Measurements from ENCODE around the gene FSCN2. TPM values are rescaled to one million over a fixed set of nuclear protein-coding genes. Genes with fewer than 3 reads are reported as not detected.

The FSCN2 gene
- total RNA-seq, 4 donors from 2014 or later, result 0.20 to 0.46 TPM; not detected in 2

DNA sequence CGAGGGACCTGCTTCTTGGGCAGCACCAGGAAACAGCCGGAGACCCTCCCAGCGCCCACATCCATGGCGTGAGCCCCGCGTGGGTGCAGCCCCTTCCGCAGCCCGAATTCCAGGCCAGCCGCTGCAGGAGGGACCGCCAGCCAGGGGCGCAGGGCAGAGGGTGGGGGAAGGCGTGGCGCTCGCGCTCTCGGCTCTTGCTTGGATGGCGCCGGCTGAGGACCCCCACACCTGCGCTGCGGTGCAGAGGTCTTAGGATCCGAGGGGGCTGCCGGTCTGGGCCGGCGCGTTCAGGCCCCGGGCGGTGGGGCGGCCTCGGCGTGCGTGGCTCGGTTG lies 44.3 kb upstream of the FSCN2 start:
- intact Hi-C loops (cut with DNase I; ENCODE audit: low total_unique reads) (loop anchor here (1.0 to 2.0 kb wide), 3 partner anchors 55 to 231 kb away; no protein-coding TSS in a partner anchor), in situ Hi-C loops (cut with MboI; ENCODE audit: low sequenced_read_pairs in 4 of 4) (loop anchor here (5.0 to 25.0 kb wide), 4 partner anchors 189 to 229 kb away; partner anchors contain the start of gene SLC38A10 (in 1 of the 4))
- DNase-seq, result no peak
- Histone ChIP-seq H3K27me3 (no peaks in the 10 kb centered on the region), H3K9me3 (no peaks in the 10 kb centered on the region), H3K36me3 (no peaks in the 10 kb centered on the region), H3K27ac (peak overlapping the region; percentile 23 to 57 (median 54)), H3K4me1 (peaks cover 30 to 36% of the 10 kb centered on the region in 2 donors), H3K4me3 (peak overlapping the region; percentile 41 to 74 (median 58))
- peak; percentile 1 for ATAC-seq
- TF ChIP-seq, protein P1, sequence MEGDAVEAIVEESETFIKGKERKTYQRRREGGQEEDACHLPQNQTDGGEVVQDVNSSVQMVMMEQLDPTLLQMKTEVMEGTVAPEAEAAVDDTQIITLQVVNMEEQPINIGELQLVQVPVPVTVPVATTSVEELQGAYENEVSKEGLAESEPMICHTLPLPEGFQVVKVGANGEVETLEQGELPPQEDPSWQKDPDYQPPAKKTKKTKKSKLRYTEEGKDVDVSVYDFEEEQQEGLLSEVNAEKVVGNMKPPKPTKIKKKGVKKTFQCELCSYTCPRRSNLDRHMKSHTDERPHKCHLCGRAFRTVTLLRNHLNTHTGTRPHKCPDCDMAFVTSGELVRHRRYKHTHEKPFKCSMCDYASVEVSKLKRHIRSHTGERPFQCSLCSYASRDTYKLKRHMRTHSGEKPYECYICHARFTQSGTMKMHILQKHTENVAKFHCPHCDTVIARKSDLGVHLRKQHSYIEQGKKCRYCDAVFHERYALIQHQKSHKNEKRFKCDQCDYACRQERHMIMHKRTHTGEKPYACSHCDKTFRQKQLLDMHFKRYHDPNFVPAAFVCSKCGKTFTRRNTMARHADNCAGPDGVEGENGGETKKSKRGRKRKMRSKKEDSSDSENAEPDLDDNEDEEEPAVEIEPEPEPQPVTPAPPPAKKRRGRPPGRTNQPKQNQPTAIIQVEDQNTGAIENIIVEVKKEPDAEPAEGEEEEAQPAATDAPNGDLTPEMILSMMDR (IDR thresholded peaks at IDR 0.05 in 4 of 5, conservative IDR thresholded peaks at IDR 0.05 in 1 of 5), result no peak
- TF ChIP-seq POLR2A (IDR thresholded peaks at IDR 0.05), result no peak

DNA sequence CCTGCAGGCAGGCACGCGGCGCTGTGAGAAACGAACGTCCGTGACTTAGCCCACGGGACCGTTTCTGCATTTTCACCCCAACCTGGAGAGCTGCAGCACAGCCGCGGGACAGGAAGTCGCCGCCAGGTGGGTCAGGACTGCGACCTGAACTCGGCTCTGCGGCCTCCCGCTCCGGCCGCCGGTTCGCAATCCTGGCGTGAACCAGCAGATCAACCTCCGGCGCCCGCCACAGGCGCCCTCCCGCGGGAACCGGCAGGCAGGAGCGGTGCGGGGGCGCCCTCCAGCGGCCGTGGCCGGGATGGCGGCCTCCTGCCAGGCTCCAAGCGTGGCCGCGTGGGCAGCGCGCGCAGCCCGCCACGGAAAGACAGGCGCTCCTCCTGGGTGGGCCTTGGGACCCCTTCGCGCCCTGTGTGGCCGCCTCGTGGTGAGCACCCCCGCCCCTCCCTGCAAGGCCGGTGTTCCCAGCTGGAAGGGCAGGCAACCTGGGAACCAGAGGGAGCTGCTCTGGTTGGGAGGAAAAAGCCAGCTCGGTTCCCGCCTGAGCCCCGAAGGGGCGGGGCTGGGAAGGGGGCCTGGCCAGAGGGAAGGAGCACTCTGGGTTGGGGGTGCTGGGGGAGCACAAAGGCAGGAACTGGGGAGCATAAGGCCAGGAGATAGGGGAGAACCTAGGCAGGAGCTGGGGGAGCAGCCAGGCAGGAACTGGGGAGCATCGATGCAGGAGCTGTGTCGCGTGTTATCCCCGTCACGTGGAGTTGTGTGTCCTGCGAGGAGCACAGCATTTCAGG lies 43.8 kb upstream of the FSCN2 start:
- peak overlapping the region in 3 of 4 donors; percentile 52 to 57 (median 57) for H3K27ac ChIP-seq
- peak; percentile 56 to 60 for ATAC-seq
- H3K27me3 ChIP-seq, result no peaks in the 10 kb centered on the region
- TF ChIP-seq POLR2A (IDR thresholded peaks at IDR 0.05), result no peak
- TF ChIP-seq, protein P1 (IDR thresholded peaks at IDR 0.05 in 4 of 5, conservative IDR thresholded peaks at IDR 0.05 in 1 of 5), result peak; percentile 87 to 100 (median 100)
- peak overlapping the region; percentile 41 to 74 (median 58) for H3K4me3 ChIP-seq
- H3K9me3 ChIP-seq, result no peaks in the 10 kb centered on the region
- DNase-seq, result peak; percentile 76 to 84
- intact Hi-C loops (cut with DNase I; ENCODE audit: low total_unique reads), result loop anchor here (1.0 to 2.0 kb wide), 3 partner anchors 56 to 231 kb away; no protein-coding TSS in a partner anchor
- peaks cover 30 to 38% of the 10 kb centered on the region in 2 donors for H3K4me1 ChIP-seq
- no peaks in the 10 kb centered on the region for H3K36me3 ChIP-seq
- in situ Hi-C loops (cut with MboI; ENCODE audit: low sequenced_read_pairs in 4 of 4), result loop anchor here (5.0 to 25.0 kb wide), 4 partner anchors 190 to 230 kb away; partner anchors contain the start of gene SLC38A10 (in 1 of the 4)

DNA sequence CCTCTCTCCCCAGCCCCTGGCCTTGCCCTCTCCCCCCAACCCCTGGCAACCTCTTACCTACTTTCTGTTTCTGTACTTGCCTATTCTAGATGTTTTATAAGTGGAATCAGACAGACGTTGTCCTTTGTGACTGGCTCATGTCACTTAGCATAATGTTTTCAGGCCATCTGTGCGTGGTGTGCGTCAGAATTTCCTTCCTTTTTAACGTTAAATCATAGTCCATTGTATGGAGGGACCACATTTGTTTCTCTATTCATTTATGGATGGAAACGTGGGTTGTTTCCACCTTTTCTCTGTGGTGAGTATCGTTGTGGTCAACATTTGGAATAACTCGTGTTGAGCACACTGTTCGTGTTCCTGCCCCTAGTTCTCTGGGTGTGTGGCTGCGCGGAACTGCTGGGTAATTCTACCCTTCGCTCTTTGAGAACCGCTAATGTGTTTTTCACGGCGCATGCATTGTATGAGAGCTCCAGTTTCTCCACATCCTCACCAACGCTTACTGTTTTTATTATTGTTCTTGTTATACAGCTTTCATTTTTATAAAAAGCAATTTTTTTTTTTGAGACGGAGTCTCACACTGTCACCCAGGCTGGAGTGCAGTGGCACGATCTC lies 41.9 kb upstream of the FSCN2 start:
- Histone ChIP-seq H3K4me3 (no peak overlapping the region), H3K27me3 (no peaks in the 10 kb centered on the region), H3K9me3 (no peaks in the 10 kb centered on the region), H3K36me3 (no peaks in the 10 kb centered on the region), H3K4me1 (peaks cover 20 to 29% of the 10 kb centered on the region in 2 donors), H3K27ac (no peak overlapping the region)
- intact Hi-C loops (cut with DNase I; ENCODE audit: low total_unique reads) (loop anchor here (5.0 kb wide), 1 partner anchor 51 kb away; no protein-coding TSS in a partner anchor), in situ Hi-C loops (cut with MboI; ENCODE audit: low sequenced_read_pairs in 4 of 4) (loop anchor here in 3 of 4 donors (10.0 to 25.0 kb wide), 3 partner anchors 192 to 232 kb away; partner anchors contain the start of gene SLC38A10 (in 1 of the 3))
- TF ChIP-seq POLR2A (IDR thresholded peaks at IDR 0.05), result no peak
- TF ChIP-seq, protein P1 (IDR thresholded peaks at IDR 0.05 in 4 of 5, conservative IDR thresholded peaks at IDR 0.05 in 1 of 5), result no peak
- ATAC-seq, result no peak
- DNase-seq, result no peak

DNA sequence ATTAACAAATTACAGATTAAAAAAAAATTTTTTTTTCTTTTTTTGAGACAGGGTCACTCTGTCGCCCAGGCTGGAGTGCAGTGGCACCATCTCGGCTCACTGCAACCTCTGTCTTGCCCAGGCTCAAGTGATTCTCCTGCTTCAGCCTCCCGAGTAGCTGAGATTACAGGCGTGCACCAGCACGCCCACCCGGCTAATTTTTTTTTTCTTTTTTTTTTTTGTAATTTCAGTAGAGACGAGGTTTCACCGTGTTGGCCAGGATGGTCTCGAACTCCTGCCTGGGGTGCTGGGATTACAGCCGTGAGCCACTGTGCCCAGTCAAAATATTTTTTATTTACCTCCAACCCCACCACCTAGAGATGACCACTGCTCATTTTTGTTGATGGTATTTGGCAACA lies 41.1 kb upstream of the FSCN2 start:
- Histone ChIP-seq H3K27me3 (no peaks in the 10 kb centered on the region), H3K27ac (no peak overlapping the region), H3K36me3 (no peaks in the 10 kb centered on the region), H3K4me3 (peak overlapping the region in 3 of 4 donors; percentile 63 to 77 (median 73)), H3K4me1 (peaks cover 20 to 25% of the 10 kb centered on the region in 2 donors), H3K9me3 (no peaks in the 10 kb centered on the region)
- DNase-seq, result no peak
- intact Hi-C loops (cut with DNase I; ENCODE audit: low total_unique reads), result loop anchor here (5.0 kb wide), 1 partner anchor 50 kb away; no protein-coding TSS in a partner anchor
- in situ Hi-C loops (cut with MboI; ENCODE audit: low sequenced_read_pairs in 4 of 4), result loop anchor here in 3 of 4 donors (10.0 to 25.0 kb wide), 3 partner anchors 192 to 232 kb away; partner anchors contain the start of gene SLC38A10 (in 1 of the 3)
- ATAC-seq, result no peak
- no peak for TF ChIP-seq POLR2A (IDR thresholded peaks at IDR 0.05)
- TF ChIP-seq, protein P1 (IDR thresholded peaks at IDR 0.05 in 4 of 5, conservative IDR thresholded peaks at IDR 0.05 in 1 of 5), result no peak
